Measurements from ENCODE around the gene ZNF385C. TPM values are rescaled to one million over a fixed set of nuclear protein-coding genes. Genes with fewer than 3 reads are reported as not detected.

Gene ZNF385C
- total RNA-seq, 4 donors from 2014 or later = 0.53 to 1.3 TPM; not detected in 2

GRCh38 chr17:42056635-42057034 is 41.6 kb downstream of the ZNF385C start:
- Histone ChIP-seq H3K4me1 (no peaks in the 10 kb centered on the region), H3K9me3 (peaks cover 0 to 5% (median 0%) of the 10 kb centered on the region in 4 donors), H3K27me3 (no peaks in the 10 kb centered on the region), H3K27ac (no peak overlapping the region), H3K4me3 (no peak overlapping the region), H3K36me3 (no peaks in the 10 kb centered on the region)
- no peak for DNase-seq
- TF ChIP-seq, protein P1, sequence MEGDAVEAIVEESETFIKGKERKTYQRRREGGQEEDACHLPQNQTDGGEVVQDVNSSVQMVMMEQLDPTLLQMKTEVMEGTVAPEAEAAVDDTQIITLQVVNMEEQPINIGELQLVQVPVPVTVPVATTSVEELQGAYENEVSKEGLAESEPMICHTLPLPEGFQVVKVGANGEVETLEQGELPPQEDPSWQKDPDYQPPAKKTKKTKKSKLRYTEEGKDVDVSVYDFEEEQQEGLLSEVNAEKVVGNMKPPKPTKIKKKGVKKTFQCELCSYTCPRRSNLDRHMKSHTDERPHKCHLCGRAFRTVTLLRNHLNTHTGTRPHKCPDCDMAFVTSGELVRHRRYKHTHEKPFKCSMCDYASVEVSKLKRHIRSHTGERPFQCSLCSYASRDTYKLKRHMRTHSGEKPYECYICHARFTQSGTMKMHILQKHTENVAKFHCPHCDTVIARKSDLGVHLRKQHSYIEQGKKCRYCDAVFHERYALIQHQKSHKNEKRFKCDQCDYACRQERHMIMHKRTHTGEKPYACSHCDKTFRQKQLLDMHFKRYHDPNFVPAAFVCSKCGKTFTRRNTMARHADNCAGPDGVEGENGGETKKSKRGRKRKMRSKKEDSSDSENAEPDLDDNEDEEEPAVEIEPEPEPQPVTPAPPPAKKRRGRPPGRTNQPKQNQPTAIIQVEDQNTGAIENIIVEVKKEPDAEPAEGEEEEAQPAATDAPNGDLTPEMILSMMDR (IDR thresholded peaks at IDR 0.05) = no peak
- TF ChIP-seq POLR2A (IDR thresholded peaks at IDR 0.05) = no peak

DNA sequence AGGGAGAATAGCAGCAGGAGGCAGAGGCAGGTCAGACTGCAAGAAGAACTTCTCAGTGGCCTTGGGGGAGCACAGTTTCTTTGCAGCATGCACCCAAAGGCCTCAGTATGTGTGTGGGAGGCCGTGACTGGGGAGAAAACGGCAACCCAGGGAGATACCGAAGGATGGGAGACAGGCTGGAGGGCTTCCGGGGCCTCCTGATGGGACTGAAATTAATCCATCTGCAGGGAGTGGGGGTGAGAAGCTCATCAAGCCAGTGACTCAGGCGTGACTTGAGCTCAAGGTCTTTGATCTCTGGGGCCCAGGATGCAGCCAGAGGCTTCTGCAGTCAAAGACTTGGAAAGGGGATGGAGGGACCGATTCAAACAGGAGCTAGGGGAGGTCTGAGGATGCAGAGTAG is 42.8 kb downstream of the ZNF385C start:
- H3K4me3 ChIP-seq = no peak overlapping the region
- H3K4me1 ChIP-seq = peaks cover 0 to 5% (median 2%) of the 10 kb centered on the region in 4 donors
- no peak for DNase-seq
- no peak overlapping the region for H3K27ac ChIP-seq
- no peaks in the 10 kb centered on the region for H3K36me3 ChIP-seq
- TF ChIP-seq POLR2A (IDR thresholded peaks at IDR 0.05) = no peak
- TF ChIP-seq, protein P1 (IDR thresholded peaks at IDR 0.05) = no peak
- no peaks in the 10 kb centered on the region for H3K27me3 ChIP-seq
- H3K9me3 ChIP-seq = peaks cover 0 to 5% (median 0%) of the 10 kb centered on the region in 4 donors

DNA sequence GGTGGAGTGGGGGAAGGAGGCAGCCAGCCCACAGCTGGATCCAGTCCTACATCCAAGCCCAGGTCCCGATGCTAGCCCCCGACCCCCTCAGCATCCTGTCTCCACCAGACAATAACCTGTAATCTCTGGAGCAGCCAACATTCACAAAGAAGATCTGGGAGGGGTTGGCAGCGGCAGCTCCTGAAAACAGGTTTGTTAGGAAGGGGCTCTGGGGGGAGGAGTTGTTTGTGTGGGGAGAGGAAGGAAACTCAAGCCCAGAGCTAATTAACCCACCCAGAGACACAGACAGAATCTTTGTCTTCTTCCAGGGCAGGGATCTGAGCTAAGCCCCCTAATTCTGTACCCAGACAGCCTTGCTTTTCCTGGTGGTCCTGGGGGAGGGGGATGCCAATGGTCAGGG is 43.2 kb downstream of the ZNF385C start:
- Histone ChIP-seq H3K4me3 (no peak overlapping the region), H3K27me3 (no peaks in the 10 kb centered on the region), H3K36me3 (no peaks in the 10 kb centered on the region), H3K9me3 (peaks cover 0 to 5% (median 0%) of the 10 kb centered on the region in 4 donors), H3K4me1 (peaks cover 0 to 7% (median 2%) of the 10 kb centered on the region in 4 donors), H3K27ac (no peak overlapping the region)
- TF ChIP-seq POLR2A (IDR thresholded peaks at IDR 0.05) = no peak
- TF ChIP-seq, protein P1 (IDR thresholded peaks at IDR 0.05) = no peak
- DNase-seq = no peak

DNA sequence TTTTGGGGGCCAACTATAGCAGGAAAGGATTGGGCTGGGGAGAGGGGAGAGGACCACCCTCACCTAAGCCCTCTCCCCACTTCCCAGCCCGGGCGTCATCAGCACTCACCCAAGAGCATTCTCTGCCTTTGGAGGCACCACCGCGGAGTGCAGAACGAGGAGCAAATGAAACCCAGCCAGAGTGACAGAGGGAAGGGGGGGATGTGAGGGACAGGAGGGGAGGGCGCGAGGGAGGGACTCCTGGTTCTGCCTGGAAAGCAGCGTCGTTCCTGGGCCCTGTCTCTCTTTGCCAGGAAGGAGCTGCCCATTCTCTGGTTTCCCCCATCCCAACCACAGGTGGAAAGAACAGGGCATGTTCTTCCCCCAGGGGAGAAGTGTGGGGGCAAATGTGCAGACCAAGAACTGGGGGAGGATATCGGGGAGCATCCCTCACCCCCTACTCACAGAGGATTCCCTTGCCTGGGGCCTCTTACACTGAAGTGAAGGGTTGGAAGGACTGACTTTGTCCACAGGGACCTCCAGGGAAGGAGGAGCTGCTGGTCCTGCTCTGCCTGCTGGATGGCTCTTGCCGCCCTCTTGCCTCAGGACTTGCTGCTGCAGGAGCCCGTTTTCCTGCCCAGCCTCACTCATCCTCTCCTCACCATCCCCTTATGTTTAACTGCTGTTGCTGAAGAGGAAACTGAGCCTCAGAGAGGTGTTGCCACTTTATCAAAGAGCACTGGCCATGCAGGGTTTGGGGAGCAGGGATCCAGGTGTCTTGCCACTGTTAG is 44.4 kb downstream of the ZNF385C start:
- Histone ChIP-seq H3K9me3 (peaks cover 0 to 5% (median 0%) of the 10 kb centered on the region in 4 donors), H3K27ac (no peak overlapping the region), H3K27me3 (no peaks in the 10 kb centered on the region), H3K36me3 (no peaks in the 10 kb centered on the region), H3K4me1 (peaks cover 0 to 7% (median 2%) of the 10 kb centered on the region in 4 donors), H3K4me3 (no peak overlapping the region)
- TF ChIP-seq POLR2A (IDR thresholded peaks at IDR 0.05) = no peak
- TF ChIP-seq, protein P1 (IDR thresholded peaks at IDR 0.05) = no peak
- DNase-seq = no peak

DNA sequence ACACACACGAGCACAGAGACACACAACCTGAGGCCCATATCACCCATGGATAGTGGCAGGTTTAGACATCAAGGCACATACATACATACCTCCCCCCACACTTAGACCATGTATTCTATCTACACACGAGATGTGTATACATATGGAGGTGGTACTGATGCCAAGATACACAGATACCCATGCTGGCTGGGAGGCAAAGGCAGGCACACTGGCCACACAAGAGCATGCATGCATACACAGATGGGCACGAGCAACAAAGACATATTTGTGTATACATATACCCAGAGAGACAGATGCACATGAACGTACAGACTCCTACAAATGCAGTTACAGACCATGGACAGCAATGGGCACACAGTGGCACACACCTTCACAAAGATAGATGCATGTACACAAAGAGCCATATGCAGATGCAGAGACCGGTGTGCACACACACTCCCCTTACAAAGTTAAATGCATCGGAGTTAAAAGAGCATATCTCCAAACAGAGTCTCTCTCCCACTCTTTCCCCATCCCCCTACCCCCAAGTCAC is 45.9 kb downstream of the ZNF385C start:
- Histone ChIP-seq H3K27ac (no peak overlapping the region), H3K4me3 (no peak overlapping the region), H3K27me3 (no peaks in the 10 kb centered on the region), H3K9me3 (peaks cover 0 to 5% (median 0%) of the 10 kb centered on the region in 4 donors), H3K4me1 (peaks cover 0 to 7% (median 2%) of the 10 kb centered on the region in 4 donors), H3K36me3 (no peaks in the 10 kb centered on the region)
- TF ChIP-seq, protein P1 (IDR thresholded peaks at IDR 0.05) = no peak
- TF ChIP-seq POLR2A (IDR thresholded peaks at IDR 0.05) = no peak
- DNase-seq = no peak
